HepG2 (cell line): ENCODE data around the gene GZMA. TPM values are rescaled to one million over a fixed set of nuclear protein-coding genes. Genes with fewer than 3 reads are reported as not detected.

Experiments
- polyA plus RNA-seq, 8 experiments: library from polyadenylated mRNA; depleted of rRNA in 3 of 8; stranded (reverse) in 7 of 8; unstranded in 1 of 8; fragments of >200 nt; fragmentation: Illumina TruSeq in 4 of 8; extraction: Trizol in 4 of 8; gene quantifications; 2 replicates each; pipeline versions ENCODE4 v1.2.1 to v1.2.3, GENCODE V29; 2011 to 2016; ENCODE audit warnings: low read depth in 4 of 8, missing spikeins in 1 of 8, mixed read lengths in 1 of 8; ENCODE audit not compliant: insufficient read depth in 1 of 8
- total RNA-seq, 5 experiments: library from RNA; depleted of rRNA; stranded (reverse); fragments of >200 nt; fragmentation: Illumina TruSeq; extraction: Trizol; gene quantifications; 2 replicates each; pipeline ENCODE4 v1.2.3, GENCODE V29; 2016; ENCODE audit warnings: low read depth in 1 of 5

Gene GZMA
- total and polyA plus RNA-seq, 2 of the 13 experiments (the other 11 are each of a cell fraction or from before 2014, with no cell fraction given): not detected

Other genes with a start within 250 kb of the GZMA start
- gene ESM1, start 117.1 kb upstream of the GZMA start, total RNA-seq (2016; rRNA removed; fragmentation: Illumina TruSeq; extraction: Trizol): not detected in 2 replicates
- not detected in 2 replicates for gene ESM1, start 117.1 kb upstream of the GZMA start, polyA plus RNA-seq (2011; rRNA removed)
- gene GZMK, start 78.4 kb upstream of the GZMA start, total RNA-seq (2016; rRNA removed; fragmentation: Illumina TruSeq; extraction: Trizol): not detected in 2 replicates
- gene GZMK, start 78.4 kb upstream of the GZMA start, polyA plus RNA-seq (2011; rRNA removed): not detected in 2 replicates
- gene GPX8, start 57.5 kb downstream of the GZMA start, total RNA-seq (2016; rRNA removed; fragmentation: Illumina TruSeq; extraction: Trizol): 0.32 and 0.33 TPM in 2 replicates
- gene GPX8, start 57.5 kb downstream of the GZMA start, polyA plus RNA-seq (2011; rRNA removed): 0.55 and 0.94 TPM in 2 replicates
- gene CDC20B, start 70.5 kb downstream of the GZMA start, total RNA-seq (2016; rRNA removed; fragmentation: Illumina TruSeq; extraction: Trizol): not detected in 2 replicates
- not detected in 2 replicates for gene CDC20B, start 70.5 kb downstream of the GZMA start, polyA plus RNA-seq (2011; rRNA removed)
- gene MCIDAS, start 124.7 kb downstream of the GZMA start, total RNA-seq (2016; rRNA removed; fragmentation: Illumina TruSeq; extraction: Trizol): not detected in 2 replicates
- 0.04 TPM in 1 of 2 replicates, not detected in the other for gene MCIDAS, start 124.7 kb downstream of the GZMA start, polyA plus RNA-seq (2011; rRNA removed)
- 0.07 TPM in 1 of 2 replicates, not detected in the other for gene CCNO, start 131.0 kb downstream of the GZMA start, total RNA-seq (2016; rRNA removed; fragmentation: Illumina TruSeq; extraction: Trizol)
- not detected in 2 replicates for gene CCNO, start 131.0 kb downstream of the GZMA start, polyA plus RNA-seq (2011; rRNA removed)
- gene DHX29, start 205.0 kb downstream of the GZMA start, total RNA-seq (2016; rRNA removed; fragmentation: Illumina TruSeq; extraction: Trizol): 22.0 and 35.5 TPM in 2 replicates
- gene DHX29, start 205.0 kb downstream of the GZMA start, polyA plus RNA-seq (2011; rRNA removed): 1.6 and 1.9 TPM in 2 replicates
- gene MTREX, start 205.3 kb downstream of the GZMA start, total RNA-seq (2016; rRNA removed; fragmentation: Illumina TruSeq; extraction: Trizol): 91.5 and 141 TPM in 2 replicates
- gene MTREX, start 205.3 kb downstream of the GZMA start, polyA plus RNA-seq (2011; rRNA removed): 14.0 and 16.4 TPM in 2 replicates